B cell (primary cell): Measurements from ENCODE around the gene COA8.

Experiments used
- EZH2 ChIP-seq: IDR thresholded peaks from 2 replicates; pipeline ENCODE4 v1.6.1; 2012; ENCODE audit warnings: borderline replicate concordance, low read depth, mild to moderate bottlenecking, moderate library complexity, low read length; ENCODE audit not compliant: insufficient read depth, poor library complexity, severe bottlenecking
- TF ChIP-seq, protein P1 (sequence below): fragments of 200-600 bp; IDR thresholded peaks from one replicate; pipeline ENCODE4 v1.8.0; 2022; ENCODE audit warnings: antibody characterized with exemption, mild to moderate bottlenecking

DNA sequence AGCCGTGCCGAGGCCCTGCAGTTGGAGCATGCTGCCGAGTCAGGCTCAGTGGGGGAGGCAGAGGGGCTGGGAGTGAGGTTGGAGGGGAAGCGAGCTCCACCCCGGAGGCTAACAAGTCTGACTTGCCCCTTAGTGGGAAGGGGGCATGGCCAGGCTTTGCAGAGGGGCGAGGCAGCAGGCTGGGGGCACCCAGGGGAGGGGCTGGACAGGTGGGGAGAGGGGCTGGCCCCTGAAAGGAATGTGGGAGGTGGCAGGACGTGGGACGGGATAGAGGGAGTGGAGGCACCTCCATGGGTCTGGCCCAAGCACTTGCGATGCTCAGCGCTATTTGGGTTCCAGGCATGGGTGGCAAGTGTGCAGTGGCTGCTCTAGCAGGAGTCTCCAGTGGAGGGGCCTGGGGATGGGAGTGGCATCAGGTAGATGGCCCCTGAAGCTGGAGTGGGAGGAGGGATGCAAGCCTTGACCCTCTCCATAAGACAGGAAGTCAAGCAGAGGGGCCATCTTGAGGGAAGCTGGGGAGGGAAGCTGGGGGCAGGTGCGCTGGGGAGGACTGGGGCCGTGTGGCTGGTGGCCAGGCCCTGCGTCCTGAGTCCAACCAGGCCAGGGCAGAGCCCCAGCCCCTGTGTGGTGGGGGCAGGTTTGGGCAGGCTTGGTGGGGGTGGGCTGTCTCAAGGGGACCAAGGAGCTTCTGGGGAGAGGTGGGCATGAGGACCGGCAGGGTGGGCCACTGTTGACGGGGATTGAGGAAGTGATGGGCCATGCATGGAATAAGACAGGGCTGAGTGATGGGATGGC lies 31.1 kb upstream of the COA8 start:
- TF ChIP-seq, protein P1, sequence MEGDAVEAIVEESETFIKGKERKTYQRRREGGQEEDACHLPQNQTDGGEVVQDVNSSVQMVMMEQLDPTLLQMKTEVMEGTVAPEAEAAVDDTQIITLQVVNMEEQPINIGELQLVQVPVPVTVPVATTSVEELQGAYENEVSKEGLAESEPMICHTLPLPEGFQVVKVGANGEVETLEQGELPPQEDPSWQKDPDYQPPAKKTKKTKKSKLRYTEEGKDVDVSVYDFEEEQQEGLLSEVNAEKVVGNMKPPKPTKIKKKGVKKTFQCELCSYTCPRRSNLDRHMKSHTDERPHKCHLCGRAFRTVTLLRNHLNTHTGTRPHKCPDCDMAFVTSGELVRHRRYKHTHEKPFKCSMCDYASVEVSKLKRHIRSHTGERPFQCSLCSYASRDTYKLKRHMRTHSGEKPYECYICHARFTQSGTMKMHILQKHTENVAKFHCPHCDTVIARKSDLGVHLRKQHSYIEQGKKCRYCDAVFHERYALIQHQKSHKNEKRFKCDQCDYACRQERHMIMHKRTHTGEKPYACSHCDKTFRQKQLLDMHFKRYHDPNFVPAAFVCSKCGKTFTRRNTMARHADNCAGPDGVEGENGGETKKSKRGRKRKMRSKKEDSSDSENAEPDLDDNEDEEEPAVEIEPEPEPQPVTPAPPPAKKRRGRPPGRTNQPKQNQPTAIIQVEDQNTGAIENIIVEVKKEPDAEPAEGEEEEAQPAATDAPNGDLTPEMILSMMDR, result no peak
- TF ChIP-seq EZH2, result no peak
